ENCODE results near the gene WASHC1. TPM values are rescaled to one million over a fixed set of nuclear protein-coding genes. Genes with fewer than 3 reads are reported as not detected.
A peak's percentile ranks its signal among the peaks of the same experiment; 100 is the strongest.
"Not testable (repeated sequence)": the region's sequence is repeated elsewhere in the genome, so short reads cannot be mapped to it uniquely, and the experiment has no call there.

WASHC1 gene
- total and polyA plus RNA-seq, 2 of the 8 experiments (the other 6 are each of a cell fraction or from before 2014, with no cell fraction given): 6.4 to 10.0 TPM

DNA sequence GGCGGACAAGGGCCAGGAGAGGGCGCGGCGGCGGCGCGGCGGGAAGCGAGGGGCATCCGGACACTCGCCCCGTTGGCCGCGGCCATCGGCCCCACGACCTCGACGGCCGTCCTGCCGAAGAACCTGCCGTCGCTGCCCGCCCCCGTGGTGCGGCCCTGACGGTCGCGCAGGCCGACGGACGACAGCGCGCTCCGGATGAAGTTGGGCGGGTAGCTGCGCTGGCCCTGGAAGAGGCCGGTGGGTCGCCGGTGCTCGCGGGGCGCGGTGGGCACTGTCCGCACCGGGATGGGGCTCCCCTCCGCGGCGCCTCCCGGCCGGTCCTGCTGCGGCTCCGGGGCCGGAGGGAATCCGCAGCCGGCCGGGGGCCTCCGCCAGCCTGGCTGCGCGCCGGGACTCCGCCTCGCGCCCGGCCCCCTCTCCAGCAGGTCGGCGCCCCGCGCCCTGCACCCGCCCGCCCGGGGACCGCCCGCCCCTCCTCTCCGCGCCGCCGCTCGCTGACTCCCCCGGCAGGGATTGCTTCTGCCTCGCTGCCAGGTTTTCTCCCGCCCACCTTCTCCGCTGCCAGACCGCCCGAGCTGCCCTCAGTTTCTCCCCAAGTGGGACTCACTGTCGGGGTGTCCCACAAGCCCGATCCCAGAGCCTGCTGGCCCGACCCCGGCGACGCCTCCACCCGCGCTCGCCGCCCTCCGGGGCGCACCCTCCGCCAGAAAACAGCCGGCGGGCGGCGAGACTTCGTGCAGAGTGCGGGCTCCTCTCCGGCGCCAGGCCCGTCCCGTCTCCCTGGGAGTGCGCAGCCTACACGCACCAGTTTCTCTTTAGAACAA is 44.0 kb upstream of the WASHC1 start:
- H3K27ac ChIP-seq (ENCODE audit: low read depth, low read length); H3K9ac ChIP-seq (replicated peaks in 1 of 4; ENCODE audit: extremely low read depth in 1 of 4, low read depth in 3 of 4, low read length in 3 of 4); H4K20me1 ChIP-seq (replicated peaks in 1 of 2; ENCODE audit: control insufficient read depth in 1 of 2, insufficient read depth in 2 of 2, low read length in 2 of 2); H2BK5ac ChIP-seq (ENCODE audit: low read depth, low read length); H2BK20ac ChIP-seq (ENCODE audit: low read length); H3K23me2 ChIP-seq (ENCODE audit: low read depth, low read length); H3K79me1 ChIP-seq (ENCODE audit: low read depth, low read length); H3K56ac ChIP-seq (replicated peaks; ENCODE audit: insufficient read length, low read depth, low read length); H3K4ac ChIP-seq (replicated peaks; ENCODE audit: insufficient read length, low read depth, low read length); H3K18ac ChIP-seq (ENCODE audit: extremely low read depth, low read length); H3K36me3 ChIP-seq (ENCODE audit: control insufficient read depth in 2 of 4, insufficient read depth in 4 of 4, low read length in 3 of 4); H3K79me2 ChIP-seq (ENCODE audit: control insufficient read depth in 1 of 2, insufficient read depth in 2 of 2, low read length in 2 of 2); H2BK15ac ChIP-seq (ENCODE audit: low read length); H2BK120ac ChIP-seq (replicated peaks; ENCODE audit: low read depth, low read length); H4K8ac ChIP-seq (ENCODE audit: extremely low read depth, insufficient read depth, low read length); POLR2A ChIA-PET (ENCODE audit: partially characterized antibody); CTCF ChIA-PET (ENCODE audit: partially characterized antibody); H3K14ac ChIP-seq (ENCODE audit: insufficient read length); H2AFZ ChIP-seq (ENCODE audit: low read length); H2AK5ac ChIP-seq (ENCODE audit: low read depth, low read length); FAIRE-seq; H2BK12ac ChIP-seq (ENCODE audit: low read depth, low read length); H3K4me1 ChIP-seq (replicated peaks in 1 of 4; ENCODE audit: control insufficient read depth in 3 of 4, insufficient read depth in 4 of 4, low read length in 3 of 4); H4K5ac ChIP-seq (ENCODE audit: insufficient read length, low read depth, low read length); H3K23ac ChIP-seq (ENCODE audit: insufficient read length); H4K91ac ChIP-seq (replicated peaks; ENCODE audit: insufficient read length, low read length); H3K9me3 ChIP-seq (ENCODE audit: insufficient read depth in 2 of 2, low read depth in 1 of 2, low read length in 1 of 2): not testable (repeated sequence)
- peak; percentile 57 for TF ChIP-seq EZH2 (IDR thresholded peaks at IDR 0.05; ENCODE audit: low read depth, low read length, severe bottlenecking)
- peak; percentile 48 for TF ChIP-seq KDM4A (IDR thresholded peaks at IDR 0.05; ENCODE audit: low read depth, low read length, severe bottlenecking)
- peak; percentile 6; the same call in 1 of the 2 replicates for TF ChIP-seq SUZ12 (IDR thresholded peaks at IDR 0.05; ENCODE audit: low read length)
- peak in 1 of 2 experiments; percentile 71 for DNase-seq (ENCODE audit: low read depth in 1 of 2, low spot score in 2 of 2)
- H3K4me2 ChIP-seq (ENCODE audit: insufficient read depth in 1 of 2, low read depth in 2 of 2, low read length in 2 of 2): peak overlapping the region; percentile 54 to 76
- WGBS, 2 experiments (ENCODE audit: extremely low coverage in 1 of 2, insufficient coverage in 1 of 2, insufficient read length in 1 of 2, insufficient replicate concordance in 2 of 2, low coverage in 1 of 2, low lambda C conversion rate in 2 of 2, missing lambda C conversion rate in 1 of 2): 2% methylated on average over 17 of the region's 109 CpGs; no CpG with 5 or more reads in 1 of the 2 experiments
- peaks cover 8 to 28% (median 19%) of the 10 kb centered on the region in 4 experiments; a peak in 6 of 7 replicates for H3K27me3 ChIP-seq (replicated peaks in 1 of 4; ENCODE audit: control insufficient read depth in 3 of 4, extremely low read depth in 1 of 4, insufficient read depth in 3 of 4, low read length in 3 of 4)
- peak overlapping the region; percentile 29 to 62 (median 38) for H3K4me3 ChIP-seq (ENCODE audit: extremely low read depth in 1 of 4, insufficient read depth in 2 of 4, low read depth in 3 of 4, low read length in 4 of 4)

Measured in H1 (cell line).